ENCODE measurements around the gene METTL8.

- TF ChIP-seq CTCF (IDR thresholded peaks at IDR 0.05) (no peak), POLR2A (IDR thresholded peaks at IDR 0.05) (no peak)
These were observed 42.2 kb upstream of the METTL8 start for GRCh38 chr2:171475979-171476378.
